Type B pancreatic cell (in vitro differentiated cells): Measurements from ENCODE around the gene DSCAM. TPM values are rescaled to one million over a fixed set of nuclear protein-coding genes. Genes with fewer than 3 reads are reported as not detected.

Source experiments
- DNase-seq: peaks from one replicate; pipeline ENCODE4 v3.0.0; 2021; ENCODE audit warnings: mixed read lengths; ENCODE audit not compliant: unreplicated experiment; ENCODE audit errors: extremely low spot score
- H3K27ac Mint-ChIP-seq: 2 replicates; pipeline ENCODE4 v1.8.0; 2021; ENCODE audit warnings: mild to moderate bottlenecking, mixed read lengths
- H3K27me3 Mint-ChIP-seq: 2 replicates; pipeline ENCODE4 v1.8.0; 2021; ENCODE audit warnings: mixed read lengths
- H3K36me3 Mint-ChIP-seq: 2 replicates; pipeline ENCODE4 v1.8.0; 2021; ENCODE audit warnings: mixed read lengths
- H3K4me1 Mint-ChIP-seq: one replicate; pipeline ENCODE4 v1.8.0; 2021; ENCODE audit warnings: mixed read lengths; ENCODE audit not compliant: unreplicated experiment
- H3K4me3 Mint-ChIP-seq: 2 replicates; pipeline ENCODE4 v1.8.0; 2021; ENCODE audit warnings: mild to moderate bottlenecking, mixed read lengths
- H3K9me3 Mint-ChIP-seq: 2 replicates; pipeline ENCODE4 v1.8.0; 2021; ENCODE audit warnings: mixed read lengths
- CTCF ChIP-seq: fragments of 200-600 bp; sonication (generic); conservative IDR thresholded peaks from 2 replicates; pipeline ENCODE4 v1.5.0; 2021; ENCODE audit warnings: antibody characterized with exemption, mild to moderate bottlenecking
- total RNA-seq: library from RNA; stranded (reverse); gene quantifications from 2 replicates; pipeline ENCODE4 v1.2.1, GENCODE V29; 2021; ENCODE audit warnings: low replicate concordance

The DSCAM gene
- total RNA-seq, 1 donor from 2014 or later: 1.4 TPM

GRCh38 chr21:40117236-40117635, 729.7 kb downstream of the DSCAM start:
- no peak overlapping the region for H3K4me3 Mint-ChIP-seq
- TF ChIP-seq CTCF: no peak
- DNase-seq: no peak
- H3K27me3 Mint-ChIP-seq: no peaks in the 10 kb centered on the region
- no peaks in the 10 kb centered on the region for H3K36me3 Mint-ChIP-seq
- no peak overlapping the region for H3K27ac Mint-ChIP-seq
- no peaks in the 10 kb centered on the region for H3K4me1 Mint-ChIP-seq
- H3K9me3 Mint-ChIP-seq: no peaks in the 10 kb centered on the region

- TF ChIP-seq CTCF: no peak
- H3K4me1 Mint-ChIP-seq: no peaks in the 10 kb centered on the region
- H3K27me3 Mint-ChIP-seq: no peaks in the 10 kb centered on the region
- no peaks in the 10 kb centered on the region for H3K36me3 Mint-ChIP-seq
- DNase-seq: no peak
- H3K4me3 Mint-ChIP-seq: no peak overlapping the region
- no peak overlapping the region for H3K27ac Mint-ChIP-seq
- no peaks in the 10 kb centered on the region for H3K9me3 Mint-ChIP-seq
Measured at GRCh38 chr21:40115775-40116174, 731.2 kb downstream of the DSCAM start.

- Mint-ChIP-seq H3K4me1 (no peaks in the 10 kb centered on the region), H3K36me3 (no peaks in the 10 kb centered on the region), H3K9me3 (peaks cover 12% of the 10 kb centered on the region), H3K27ac (no peak overlapping the region), H3K4me3 (no peak overlapping the region), H3K27me3 (peaks cover 4% of the 10 kb centered on the region)
- no peak for TF ChIP-seq CTCF
- DNase-seq: no peak
Measured at GRCh38 chr21:40102682-40103081, 744.3 kb downstream of the DSCAM start.

GRCh38 chr21:40099809-40100208, 747.1 kb downstream of the DSCAM start:
- DNase-seq: no peak

GRCh38 chr21:40095477-40095876, 751.5 kb downstream of the DSCAM start:
- no peak for TF ChIP-seq CTCF
- peaks cover 4% of the 10 kb centered on the region for H3K9me3 Mint-ChIP-seq
- DNase-seq: no peak
- no peaks in the 10 kb centered on the region for H3K36me3 Mint-ChIP-seq
- no peak overlapping the region for H3K4me3 Mint-ChIP-seq
- no peaks in the 10 kb centered on the region for H3K27me3 Mint-ChIP-seq
- no peaks in the 10 kb centered on the region for H3K4me1 Mint-ChIP-seq
- no peak overlapping the region for H3K27ac Mint-ChIP-seq

More at GRCh38 chr21:40099809-40100208, 747.1 kb downstream of the DSCAM start:
- Mint-ChIP-seq H3K9me3 (peaks cover 4% of the 10 kb centered on the region), H3K27ac (no peak overlapping the region), H3K4me3 (no peak overlapping the region), H3K36me3 (no peaks in the 10 kb centered on the region), H3K27me3 (no peaks in the 10 kb centered on the region), H3K4me1 (no peaks in the 10 kb centered on the region)
- TF ChIP-seq CTCF: no peak

- no peak for TF ChIP-seq CTCF
- no peak overlapping the region for H3K27ac Mint-ChIP-seq
- no peaks in the 10 kb centered on the region for H3K9me3 Mint-ChIP-seq
- H3K4me3 Mint-ChIP-seq: no peak overlapping the region
- H3K27me3 Mint-ChIP-seq: no peaks in the 10 kb centered on the region
- no peak for DNase-seq
- no peaks in the 10 kb centered on the region for H3K4me1 Mint-ChIP-seq
- H3K36me3 Mint-ChIP-seq: no peaks in the 10 kb centered on the region
Measured at GRCh38 chr21:40080385-40080784, 766.6 kb downstream of the DSCAM start.
